ELR (cell line): ENCODE measurements around the gene ECM1.

ENCODE experiments used
- DNase-seq: peaks from one replicate; pipeline ENCODE4 v3.0.0-alpha.2; 2015; ENCODE audit warnings: low read depth

Gene ECM1

GRCh38 chr1:150545486-150546032 is 37.6 kb downstream of the ECM1 start:
- no peak for DNase-seq

GRCh38 chr1:150546294-150546937 is 38.5 kb downstream of the ECM1 start:
- no peak for DNase-seq

GRCh38 chr1:150548324-150548631 is 40.4 kb downstream of the ECM1 start:
- no peak for DNase-seq

- peak; percentile 82 for DNase-seq
Observed at GRCh38 chr1:150548632-150549495, 41.0 kb downstream of the ECM1 start, which contains the start of gene ADAMTSL4. Gene ADAMTSL4, plus strand, starts transcription at chr1:150549408. Its CDS starts 2,881 bp downstream, at chr1:150552289.

- peak; percentile 51 for DNase-seq
Observed at GRCh38 chr1:150549496-150550221, 41.8 kb downstream of the ECM1 start.

- DNase-seq, result peak; percentile 72
Observed at GRCh38 chr1:150550222-150551050, 42.5 kb downstream of the ECM1 start.

GRCh38 chr1:150551051-150551783 is 43.3 kb downstream of the ECM1 start:
- peak; percentile 59 for DNase-seq

GRCh38 chr1:150551784-150552127 is 43.8 kb downstream of the ECM1 start:
- DNase-seq, result peak; percentile 20

GRCh38 chr1:150552128-150552910 is 44.4 kb downstream of the ECM1 start:
- peak; percentile 92 for DNase-seq

GRCh38 chr1:150552911-150553289 is 45.0 kb downstream of the ECM1 start:
- DNase-seq, result no peak

- DNase-seq, result no peak
Observed at GRCh38 chr1:150553392-150554085, 45.6 kb downstream of the ECM1 start.

GRCh38 chr1:150554086-150554452 is 46.2 kb downstream of the ECM1 start:
- DNase-seq, result no peak

GRCh38 chr1:150555198-150555970 is 47.5 kb downstream of the ECM1 start:
- DNase-seq, result no peak

- DNase-seq, result no peak
Observed at GRCh38 chr1:150555971-150556865, 48.3 kb downstream of the ECM1 start.

- no peak for DNase-seq
Observed at GRCh38 chr1:150557065-150557600, 49.2 kb downstream of the ECM1 start.

- no peak for DNase-seq
Observed at GRCh38 chr1:150557813-150558212, 49.9 kb downstream of the ECM1 start.

- DNase-seq, result no peak
Observed at GRCh38 chr1:150558303-150558704, 50.4 kb downstream of the ECM1 start.
